ENCODE measurements around the gene KCNH2.
"Not testable (repeated sequence)": the region's sequence is repeated elsewhere in the genome, so short reads cannot be mapped to it uniquely, and the experiment has no call there.

KCNH2 gene

GRCh38 chr7:150978126-150978789 is at the start of gene KCNH2:
KCNH2 (minus strand) TSS chr7:150978321; CDS start chr7:150977913, 408 bp downstream.
- peaks cover 15% of the 10 kb centered on the region for H3K27me3 ChIP-seq (ENCODE audit: control insufficient read depth, insufficient read depth, low read length)
- H3K9ac ChIP-seq (ENCODE audit: low read length), result peak within 1 kb of the TSS; percentile 73
- H3K36me3 ChIP-seq (ENCODE audit: control insufficient read depth, insufficient read depth, low read length), result no peaks in the 10 kb centered on the region
- H3K4me3 ChIP-seq (ENCODE audit: low read length), result peak within 1 kb of the TSS; percentile 69
- peaks cover 34% of the 10 kb centered on the region for H3K4me1 ChIP-seq (ENCODE audit: control insufficient read depth, insufficient read depth, low read length)
- peak within 1 kb of the TSS; percentile 98 for H3K27ac ChIP-seq (ENCODE audit: low read depth, low read length)

GRCh38 chr7:151027728-151028130 is 49.6 kb upstream of the KCNH2 start:
- Histone ChIP-seq H3K9ac (ENCODE audit: low read length) (peak overlapping the region; percentile 49), H3K4me3 (ENCODE audit: low read length) (peak overlapping the region; percentile 83), H3K27ac (ENCODE audit: low read depth, low read length) (peak overlapping the region; percentile 51)
- H3K4me1 ChIP-seq (ENCODE audit: control insufficient read depth, insufficient read depth, low read length); H3K36me3 ChIP-seq (ENCODE audit: control insufficient read depth, insufficient read depth, low read length); H3K27me3 ChIP-seq (ENCODE audit: control insufficient read depth, insufficient read depth, low read length): not testable (repeated sequence)

- not testable (repeated sequence) for H3K27me3 ChIP-seq (ENCODE audit: control insufficient read depth, insufficient read depth, low read length); H3K27ac ChIP-seq (ENCODE audit: low read depth, low read length); H3K9ac ChIP-seq (ENCODE audit: low read length); H3K36me3 ChIP-seq (ENCODE audit: control insufficient read depth, insufficient read depth, low read length); H3K4me3 ChIP-seq (ENCODE audit: low read length); H3K4me1 ChIP-seq (ENCODE audit: control insufficient read depth, insufficient read depth, low read length)
Measured at GRCh38 chr7:151026771-151027727, 48.9 kb upstream of the KCNH2 start.

GRCh38 chr7:151025924-151026671 is 48.0 kb upstream of the KCNH2 start:
- Histone ChIP-seq H3K36me3 (ENCODE audit: control insufficient read depth, insufficient read depth, low read length) (no peaks in the 10 kb centered on the region), H3K27ac (ENCODE audit: low read depth, low read length) (no peak overlapping the region), H3K4me3 (ENCODE audit: low read length) (no peak overlapping the region), H3K4me1 (ENCODE audit: control insufficient read depth, insufficient read depth, low read length) (peaks cover 2% of the 10 kb centered on the region), H3K27me3 (ENCODE audit: control insufficient read depth, insufficient read depth, low read length) (no peaks in the 10 kb centered on the region), H3K9ac (ENCODE audit: low read length) (no peak overlapping the region)

GRCh38 chr7:151024435-151025056 is 46.4 kb upstream of the KCNH2 start, which contains the start of gene ATG9B:
ATG9B (minus strand) TSS chr7:151024494; CDS start chr7:151024423, 71 bp downstream.
- Histone ChIP-seq H3K27me3 (ENCODE audit: control insufficient read depth, insufficient read depth, low read length) (peaks cover 3% of the 10 kb centered on the region), H3K36me3 (ENCODE audit: control insufficient read depth, insufficient read depth, low read length) (no peaks in the 10 kb centered on the region), H3K27ac (ENCODE audit: low read depth, low read length) (no peak within 1 kb of the TSS), H3K4me3 (ENCODE audit: low read length) (no peak within 1 kb of the TSS), H3K9ac (ENCODE audit: low read length) (no peak within 1 kb of the TSS), H3K4me1 (ENCODE audit: control insufficient read depth, insufficient read depth, low read length) (peaks cover 2% of the 10 kb centered on the region)

- Histone ChIP-seq H3K27me3 (ENCODE audit: control insufficient read depth, insufficient read depth, low read length) (peaks cover 6% of the 10 kb centered on the region), H3K9ac (ENCODE audit: low read length) (no peak overlapping the region), H3K4me1 (ENCODE audit: control insufficient read depth, insufficient read depth, low read length) (peaks cover 3% of the 10 kb centered on the region)
Measured at GRCh38 chr7:151023232-151023631, 45.1 kb upstream of the KCNH2 start.

GRCh38 chr7:151020231-151020630 is 42.1 kb upstream of the KCNH2 start:
- Histone ChIP-seq H3K27ac (ENCODE audit: low read depth, low read length) (no peak overlapping the region), H3K4me3 (ENCODE audit: low read length) (no peak overlapping the region), H3K36me3 (ENCODE audit: control insufficient read depth, insufficient read depth, low read length) (no peaks in the 10 kb centered on the region), H3K4me1 (ENCODE audit: control insufficient read depth, insufficient read depth, low read length) (peaks cover 6% of the 10 kb centered on the region), H3K27me3 (ENCODE audit: control insufficient read depth, insufficient read depth, low read length) (peaks cover 19% of the 10 kb centered on the region), H3K9ac (ENCODE audit: low read length) (no peak overlapping the region)

More at GRCh38 chr7:151023232-151023631, 45.1 kb upstream of the KCNH2 start:
- Histone ChIP-seq H3K36me3 (ENCODE audit: control insufficient read depth, insufficient read depth, low read length) (no peaks in the 10 kb centered on the region), H3K27ac (ENCODE audit: low read depth, low read length) (no peak overlapping the region), H3K4me3 (ENCODE audit: low read length) (no peak overlapping the region)

GRCh38 chr7:151019130-151019447 is 41.0 kb upstream of the KCNH2 start:
- H3K27me3 ChIP-seq (ENCODE audit: control insufficient read depth, insufficient read depth, low read length), result peaks cover 20% of the 10 kb centered on the region
- H3K4me3 ChIP-seq (ENCODE audit: low read length), result peak overlapping the region; percentile 39
- peaks cover 6% of the 10 kb centered on the region for H3K4me1 ChIP-seq (ENCODE audit: control insufficient read depth, insufficient read depth, low read length)

GRCh38 chr7:151018421-151019129 is 40.5 kb upstream of the KCNH2 start:
- peaks cover 6% of the 10 kb centered on the region for H3K4me1 ChIP-seq (ENCODE audit: control insufficient read depth, insufficient read depth, low read length)
- no peak overlapping the region for H3K27ac ChIP-seq (ENCODE audit: low read depth, low read length)
- H3K36me3 ChIP-seq (ENCODE audit: control insufficient read depth, insufficient read depth, low read length), result no peaks in the 10 kb centered on the region
- peak overlapping the region; percentile 39 for H3K4me3 ChIP-seq (ENCODE audit: low read length)
- peaks cover 23% of the 10 kb centered on the region for H3K27me3 ChIP-seq (ENCODE audit: control insufficient read depth, insufficient read depth, low read length)
- H3K9ac ChIP-seq (ENCODE audit: low read length), result no peak overlapping the region

More at GRCh38 chr7:151019130-151019447, 41.0 kb upstream of the KCNH2 start:
- Histone ChIP-seq H3K27ac (ENCODE audit: low read depth, low read length) (no peak overlapping the region), H3K9ac (ENCODE audit: low read length) (no peak overlapping the region), H3K36me3 (ENCODE audit: control insufficient read depth, insufficient read depth, low read length) (no peaks in the 10 kb centered on the region)

- peaks cover 6% of the 10 kb centered on the region for H3K4me1 ChIP-seq (ENCODE audit: control insufficient read depth, insufficient read depth, low read length)
- no peaks in the 10 kb centered on the region for H3K36me3 ChIP-seq (ENCODE audit: control insufficient read depth, insufficient read depth, low read length)
- no peak overlapping the region for H3K27ac ChIP-seq (ENCODE audit: low read depth, low read length)
- peaks cover 23% of the 10 kb centered on the region for H3K27me3 ChIP-seq (ENCODE audit: control insufficient read depth, insufficient read depth, low read length)
- peak overlapping the region; percentile 47 for H3K4me3 ChIP-seq (ENCODE audit: low read length)
- no peak overlapping the region for H3K9ac ChIP-seq (ENCODE audit: low read length)
Measured at GRCh38 chr7:151017953-151018420, 39.9 kb upstream of the KCNH2 start.

GRCh38 chr7:151017370-151017952 is 39.3 kb upstream of the KCNH2 start:
- Histone ChIP-seq H3K9ac (ENCODE audit: low read length) (no peak overlapping the region), H3K27ac (ENCODE audit: low read depth, low read length) (no peak overlapping the region), H3K36me3 (ENCODE audit: control insufficient read depth, insufficient read depth, low read length) (no peaks in the 10 kb centered on the region), H3K4me3 (ENCODE audit: low read length) (peak overlapping the region; percentile 47), H3K4me1 (ENCODE audit: control insufficient read depth, insufficient read depth, low read length) (peaks cover 6% of the 10 kb centered on the region), H3K27me3 (ENCODE audit: control insufficient read depth, insufficient read depth, low read length) (peaks cover 23% of the 10 kb centered on the region)
